H1 (cell line): ENCODE results near the gene TERC. TPM values are rescaled to one million over a fixed set of nuclear protein-coding genes. Genes with fewer than 3 reads are reported as not detected.

Experiments used
- CTCF ChIA-PET: fragments of 300-600 bp; sonication (Branson Sonifier 250); formaldehyde crosslinking; loops from one replicate; lab custom pipeline; 2021; ENCODE audit not compliant: partially characterized antibody; lab: Charles Lee
- POLR2A ChIA-PET: fragments of 300-600 bp; sonication (Branson Sonifier 250); formaldehyde crosslinking; loops from one replicate; lab custom pipeline; 2021; ENCODE audit warnings: inconsistent platforms; ENCODE audit not compliant: partially characterized antibody; lab: Charles Lee
- DNase-seq, 2 experiments: peaks; one replicate each; pipeline versions ENCODE4 v3.0.0 to v3.0.0-alpha.2; 2010 to 2022; ENCODE audit warnings: low spot score in 2 of 2, low read depth in 1 of 2, mixed read lengths in 1 of 2
- FAIRE-seq: peaks from 2 replicates; lab custom pipeline; 2011; peaks lifted over from hg19 to GRCh38; lab: Jason Lieb, UNC
- H2AFZ ChIP-seq: 2 replicates; pipeline ENCODE4 v1.8.1; 2012; ENCODE audit warnings: low read length, inconsistent platforms
- H2AK5ac ChIP-seq: 2 replicates; pipeline ENCODE4 v1.6.1; 2013; ENCODE audit warnings: low read depth, low read length
- H2BK120ac ChIP-seq: replicated peaks from 2 replicates; pipeline ENCODE3; 2013; ENCODE audit warnings: low read depth, low read length, inconsistent platforms
- H2BK12ac ChIP-seq: 2 replicates; pipeline ENCODE4 v1.6.1; 2013; ENCODE audit warnings: low read depth, low read length
- H2BK15ac ChIP-seq: 2 replicates; pipeline ENCODE4 v1.6.1; 2013; ENCODE audit warnings: low read length
- H2BK20ac ChIP-seq: 2 replicates; pipeline ENCODE4 v1.6.1; 2013; ENCODE audit warnings: low read length
- H2BK5ac ChIP-seq: 2 replicates; pipeline ENCODE4 v1.6.1; 2013; ENCODE audit warnings: low read depth, low read length
- H3K14ac ChIP-seq: 2 replicates; pipeline ENCODE4 v1.6.1; 2013; ENCODE audit warnings: inconsistent platforms; ENCODE audit not compliant: insufficient read length
- H3K18ac ChIP-seq: 2 replicates; pipeline ENCODE4 v1.6.1; 2013; ENCODE audit warnings: low read length; ENCODE audit errors: extremely low read depth
- H3K23ac ChIP-seq: 2 replicates; pipeline ENCODE4 v1.6.1; 2013; ENCODE audit warnings: inconsistent platforms; ENCODE audit not compliant: insufficient read length
- H3K23me2 ChIP-seq: 2 replicates; pipeline ENCODE4 v1.6.1; 2013; ENCODE audit warnings: low read depth, low read length
- H3K27ac ChIP-seq: 2 replicates; pipeline ENCODE4 v1.6.1; 2011; ENCODE audit warnings: low read depth, low read length, inconsistent platforms
- H3K27me3 ChIP-seq, 4 experiments: replicated peaks in 1 of 4; 1 replicate in 1 of 4; 2 replicates in 3 of 4; pipeline versions ENCODE4 v1.6.1 to v1.8.1; 2011 to 2013; ENCODE audit warnings: low read length in 3 of 4, mild to moderate bottlenecking in 3 of 4, inconsistent platforms in 2 of 4, mixed read lengths in 2 of 4, moderate library complexity in 1 of 4; ENCODE audit not compliant: control insufficient read depth in 3 of 4, insufficient read depth in 3 of 4; ENCODE audit errors: extremely low read depth in 1 of 4
- H3K36me3 ChIP-seq, 4 experiments: 2 replicates each; pipeline versions ENCODE4 v1.6.1 to v1.8.1; 2011 to 2013; ENCODE audit warnings: mild to moderate bottlenecking in 4 of 4, low read length in 3 of 4, moderate library complexity in 2 of 4, control low read depth in 1 of 4, inconsistent platforms in 1 of 4; ENCODE audit not compliant: insufficient read depth in 4 of 4, control insufficient read depth in 2 of 4
- H3K4ac ChIP-seq: replicated peaks from 2 replicates; pipeline ENCODE3; 2013; ENCODE audit warnings: low read length, low read depth, mixed read lengths, inconsistent platforms; ENCODE audit not compliant: insufficient read length
- H3K4me1 ChIP-seq, 4 experiments: replicated peaks in 1 of 4; 1 replicate in 1 of 4; 2 replicates in 3 of 4; pipeline versions ENCODE4 v1.6.1 to v1.8.1; 2011 to 2013; ENCODE audit warnings: low read length in 3 of 4, inconsistent platforms in 2 of 4, mixed read lengths in 1 of 4; ENCODE audit not compliant: insufficient read depth in 4 of 4, control insufficient read depth in 3 of 4
- H3K4me2 ChIP-seq, 2 experiments: 2 replicates each; pipeline versions ENCODE4 v1.6.1 to v1.8.1; 2011 to 2013; ENCODE audit warnings: low read depth in 2 of 2, low read length in 2 of 2, control low read depth in 1 of 2, inconsistent platforms in 1 of 2, mild to moderate bottlenecking in 1 of 2; ENCODE audit not compliant: insufficient read depth in 1 of 2
- H3K4me3 ChIP-seq, 4 experiments: fragments of 200-600, 300-600 bp in 1 of 4; sonication (generic), shearing (Covaris generic), sonication (Bioruptor Twin) in 1 of 4; 2 replicates each; pipeline versions ENCODE4 v1.5.1 to v1.8.1; 2011 to 2016; ENCODE audit warnings: low read length in 4 of 4, low read depth in 3 of 4, control low read depth in 2 of 4, inconsistent platforms in 2 of 4, mild to moderate bottlenecking in 2 of 4, mixed read lengths in 1 of 4, moderate library complexity in 1 of 4; ENCODE audit not compliant: insufficient read depth in 2 of 4; ENCODE audit errors: extremely low read depth in 1 of 4
- H3K56ac ChIP-seq: replicated peaks from 2 replicates; pipeline ENCODE3; 2013; ENCODE audit warnings: low read depth, mild to moderate bottlenecking, mixed read lengths, low read length, inconsistent platforms; ENCODE audit not compliant: insufficient read length
- H3K79me1 ChIP-seq: 2 replicates; pipeline ENCODE4 v1.6.1; 2013; ENCODE audit warnings: low read depth, low read length, control low read depth
- H3K79me2 ChIP-seq, 2 experiments: 2 replicates each; pipeline versions ENCODE4 v1.6.1 to v1.8.1; 2012 to 2013; ENCODE audit warnings: low read length in 2 of 2, mild to moderate bottlenecking in 2 of 2, inconsistent platforms in 1 of 2; ENCODE audit not compliant: insufficient read depth in 2 of 2, control insufficient read depth in 1 of 2
- H3K9ac ChIP-seq, 4 experiments: replicated peaks in 1 of 4; 1 replicate in 1 of 4; 2 replicates in 3 of 4; pipeline versions ENCODE4 v1.6.1 to v1.8.1; 2011 to 2013; ENCODE audit warnings: low read depth in 3 of 4, low read length in 3 of 4, control low read depth in 2 of 4, mild to moderate bottlenecking in 2 of 4, moderate library complexity in 2 of 4, inconsistent platforms in 1 of 4; ENCODE audit errors: extremely low read depth in 1 of 4
- H3K9me3 ChIP-seq, 2 experiments: 2 replicates each; pipeline versions ENCODE4 v1.6.1 to v1.8.1; 2012 to 2013; ENCODE audit warnings: mild to moderate bottlenecking in 2 of 2, moderate library complexity in 2 of 2, control low read depth in 1 of 2, inconsistent platforms in 1 of 2, low read depth in 1 of 2, low read length in 1 of 2, mixed read lengths in 1 of 2; ENCODE audit not compliant: insufficient read depth in 2 of 2
- H4K20me1 ChIP-seq, 2 experiments: replicated peaks in 1 of 2; 2 replicates each; pipeline versions ENCODE3 to v1.8.1; 2011 to 2013; ENCODE audit warnings: inconsistent platforms in 2 of 2, low read length in 2 of 2, mild to moderate bottlenecking in 1 of 2; ENCODE audit not compliant: insufficient read depth in 2 of 2, control insufficient read depth in 1 of 2
- H4K5ac ChIP-seq: 2 replicates; pipeline ENCODE4 v1.6.1; 2013; ENCODE audit warnings: low read length, low read depth, mixed read lengths, inconsistent platforms; ENCODE audit not compliant: insufficient read length
- H4K8ac ChIP-seq: 2 replicates; pipeline ENCODE4 v1.8.0; 2013; ENCODE audit warnings: mild to moderate bottlenecking, moderate library complexity, low read length, inconsistent platforms; ENCODE audit not compliant: insufficient read depth; ENCODE audit errors: extremely low read depth
- H4K91ac ChIP-seq: replicated peaks from 2 replicates; pipeline ENCODE3; 2013; ENCODE audit warnings: low read length, mixed read lengths, inconsistent platforms; ENCODE audit not compliant: insufficient read length
- SIN3A ChIP-seq, 2 experiments: IDR thresholded peaks in 1 of 2; conservative IDR thresholded peaks in 1 of 2; 2 replicates each; pipeline ENCODE4 v1.6.1; 2011 to 2012; ENCODE audit warnings: low read length in 2 of 2, improper control_type of control experiment in 1 of 2, low read depth in 1 of 2, mild to moderate bottlenecking in 1 of 2
- WGBS, 2 experiments: shearing (Covaris generic) in 1 of 2; methylation state at CpG; one replicate each; pipeline versions ENCODE4 v1.1.6 to v1.1.7; 2013 to 2015; ENCODE audit warnings: low lambda C conversion rate in 2 of 2, mixed read lengths in 2 of 2, inconsistent platforms in 1 of 2, low coverage in 1 of 2, missing lambda C conversion rate in 1 of 2; ENCODE audit not compliant: insufficient replicate concordance in 2 of 2, insufficient coverage in 1 of 2, insufficient read length in 1 of 2; ENCODE audit errors: extremely low coverage in 1 of 2, missing lambda C conversion rate in 1 of 2; 5-methylcytosine and 5-hydroxymethylcytosine counted together
- polyA plus RNA-seq, 7 experiments: library from polyadenylated mRNA; depleted of rRNA in 3 of 7; stranded (reverse) in 5 of 7; unstranded in 2 of 7; fragments of >200 nt in 5 of 7; fragments of 200-250 nt in 2 of 7; gene quantifications; 1 replicate in 5 of 7; 2 replicates in 1 of 7; 4 replicates in 1 of 7; pipeline versions ENCODE4 v1.2.1 to v1.2.3, GENCODE V29; 2011 to 2013; ENCODE audit warnings: missing spikeins in 2 of 7, mixed read lengths in 2 of 7
- total RNA-seq: library from RNA; stranded (reverse); fragmentation: NEBNext Ultra II Directional; extraction: Animal tissue kit (Norgen Biotek cat#: 25700); gene quantifications from 2 replicates; pipeline ENCODE4 v1.2.1, GENCODE V29; 2021

The TERC gene
- total and polyA plus RNA-seq, 2 of the 8 experiments (the other 6 are each of a cell fraction or from before 2014, with no cell fraction given), result 2.3 to 17.0 TPM

DNA sequence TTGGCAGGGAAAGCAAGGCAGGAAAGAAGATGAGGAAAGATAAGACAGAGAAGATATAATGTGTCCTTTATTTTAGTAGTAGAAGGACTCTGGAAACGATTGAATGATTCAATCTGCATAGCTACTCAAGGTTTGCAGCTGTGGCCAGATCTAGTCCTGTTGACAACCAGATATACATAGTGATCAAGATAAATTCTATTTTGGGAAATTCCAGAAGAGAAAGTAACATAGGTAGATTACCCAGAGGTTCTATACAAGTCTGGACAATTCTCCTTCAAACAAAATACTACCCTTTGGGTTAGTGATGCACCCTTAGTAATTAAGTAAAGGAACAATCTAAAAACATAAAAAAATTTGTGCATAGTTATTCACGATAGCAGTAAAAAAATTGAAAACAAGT is 9.4 kb downstream of the TERC start:
- no peak overlapping the region for H2BK12ac ChIP-seq
- H3K14ac ChIP-seq, result no peak overlapping the region
- H3K79me2 ChIP-seq, result no peaks in the 10 kb centered on the region
- WGBS, 2 experiments, result 85% methylated on average over 2 of the region's 2 CpGs; no CpG with 5 or more reads in 1 of the 2 experiments
- H4K5ac ChIP-seq, result no peak overlapping the region
- no peak overlapping the region for H2BK15ac ChIP-seq
- no peak overlapping the region for H3K23ac ChIP-seq
- no peak overlapping the region for H3K4me3 ChIP-seq
- no peak overlapping the region for H2BK5ac ChIP-seq
- no peak for TF ChIP-seq SIN3A (conservative IDR thresholded peaks at IDR 0.05 in 1 of 2, IDR thresholded peaks at IDR 0.05 in 1 of 2; ENCODE audit: low read depth in 1 of 2, low read length in 2 of 2)
- no peak overlapping the region for H2BK120ac ChIP-seq
- H3K36me3 ChIP-seq, result no peaks in the 10 kb centered on the region
- H3K9me3 ChIP-seq, result no peaks in the 10 kb centered on the region
- ChIA-PET POLR2A (no interaction called here), CTCF (no interaction called here)
- FAIRE-seq, result no peak
- no peak overlapping the region for H3K18ac ChIP-seq
- H2AK5ac ChIP-seq, result no peak overlapping the region
- H2AFZ ChIP-seq, result no peak overlapping the region
- H3K4ac ChIP-seq, result no peak overlapping the region
- H4K91ac ChIP-seq, result no peak overlapping the region
- no peaks in the 10 kb centered on the region for H3K79me1 ChIP-seq
- H3K4me2 ChIP-seq, result no peak overlapping the region
- no peak overlapping the region for H2BK20ac ChIP-seq
- DNase-seq, result no peak
- no peaks in the 10 kb centered on the region for H3K4me1 ChIP-seq
- no peak overlapping the region for H3K9ac ChIP-seq
- H4K8ac ChIP-seq, result no peak overlapping the region
- H3K23me2 ChIP-seq, result no peaks in the 10 kb centered on the region
- H3K27ac ChIP-seq, result no peak overlapping the region
- H3K56ac ChIP-seq, result no peak overlapping the region
- H3K27me3 ChIP-seq, result peaks cover 0 to 1% (median 0%) of the 10 kb centered on the region in 4 experiments; a peak in 1 of 7 replicates
- no peaks in the 10 kb centered on the region for H4K20me1 ChIP-seq
